Keratinocyte (primary cell): ENCODE data around the gene GARS1.

Experiments
- CTCF ChIP-seq, 3 experiments: IDR thresholded peaks in 1 of 3; conservative IDR thresholded peaks in 1 of 3; optimal IDR thresholded peaks in 1 of 3; 2 replicates in 2 of 3; 3 replicates in 1 of 3; pipeline versions ENCODE3 to v1.5.1; 2011; ENCODE audit warnings: low read length in 3 of 3, mild to moderate bottlenecking in 3 of 3, moderate library complexity in 2 of 3, control low read depth in 1 of 3, inconsistent platforms in 1 of 3; ENCODE audit not compliant: insufficient read depth in 2 of 3; ENCODE audit errors: extremely low read depth in 1 of 3
- EZH2 ChIP-seq: IDR thresholded peaks from one replicate; pipeline ENCODE4 v1.6.1; 2012; ENCODE audit warnings: inconsistent platforms, mild to moderate bottlenecking, low read length, moderate library complexity

GRCh38 chr7:30648744-30649540 is 54.3 kb downstream of the GARS1 start:
- TF ChIP-seq CTCF (optimal IDR thresholded peaks at IDR 0.05 in 1 of 3, IDR thresholded peaks at IDR 0.05 in 1 of 3, conservative IDR thresholded peaks at IDR 0.05 in 1 of 3; ENCODE audit: extremely low read depth in 1 of 3, insufficient read depth in 2 of 3, low read length in 3 of 3) = no peak
- no peak for TF ChIP-seq EZH2
